HPDE6-E6E7 (cell line): ENCODE measurements around the gene PCDH12.

Source experiments
- DNase-seq: peaks from one replicate; pipeline ENCODE4 v3.0.0; 2011; ENCODE audit warnings: missing footprints; ENCODE audit errors: extremely low spot score

Gene PCDH12

DNA sequence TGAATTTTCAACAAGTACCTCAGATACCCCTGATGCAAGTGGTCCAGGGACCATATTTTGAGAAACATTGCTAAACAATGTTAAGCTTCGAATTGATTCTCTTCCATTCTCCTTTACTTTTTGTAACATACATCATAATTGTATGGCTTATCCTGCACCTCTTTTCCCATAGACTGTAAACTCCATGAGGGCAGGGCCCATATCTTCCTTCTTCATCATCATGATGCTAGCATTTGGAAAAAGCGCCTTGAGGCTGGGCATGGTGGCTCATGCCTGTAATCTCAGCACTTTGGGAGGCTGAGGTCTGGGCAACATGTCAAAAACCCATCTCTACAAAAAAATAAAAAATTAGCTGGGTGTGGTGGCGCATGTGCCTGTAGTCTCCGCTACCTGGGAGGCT is 48.8 kb downstream of the PCDH12 start:
- no peak for DNase-seq

DNA sequence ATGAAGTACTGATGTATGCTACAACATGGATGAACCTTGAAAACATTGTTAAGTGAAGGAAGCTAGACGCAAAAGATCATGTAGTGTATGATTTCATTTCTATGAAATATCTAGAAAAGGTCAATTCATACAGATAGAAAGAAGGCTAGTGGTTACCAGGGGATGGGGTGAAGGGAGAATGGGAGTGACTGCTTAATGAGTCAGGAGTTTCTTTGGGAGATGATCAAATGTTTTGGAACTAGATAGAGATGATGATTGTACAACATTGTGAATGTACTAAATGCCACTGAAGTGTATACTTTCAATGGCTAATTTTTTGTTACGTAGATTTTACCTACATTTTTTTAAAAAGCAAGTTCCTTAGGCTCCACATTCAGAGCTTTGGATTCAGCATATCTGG is 49.2 kb downstream of the PCDH12 start:
- no peak for DNase-seq

DNA sequence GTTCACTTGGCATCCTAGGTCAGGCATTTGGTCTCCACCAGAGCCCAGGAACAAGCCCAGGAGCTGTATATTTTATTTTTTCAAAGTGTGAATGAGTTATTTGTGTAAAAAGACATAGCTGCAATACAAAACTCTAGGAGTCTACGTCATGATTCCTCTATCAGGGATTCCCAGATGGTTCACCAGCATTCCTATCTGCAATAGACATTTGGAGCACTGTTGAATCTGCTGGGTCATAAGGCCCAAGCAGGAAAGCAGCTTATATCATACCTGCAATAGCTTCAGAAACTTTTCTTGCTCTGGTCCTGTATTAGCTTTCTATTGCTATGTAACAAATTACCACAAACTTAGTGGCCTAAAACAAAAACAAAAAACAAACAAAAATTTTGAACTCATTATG is 51.0 kb downstream of the PCDH12 start:
- no peak for DNase-seq

DNA sequence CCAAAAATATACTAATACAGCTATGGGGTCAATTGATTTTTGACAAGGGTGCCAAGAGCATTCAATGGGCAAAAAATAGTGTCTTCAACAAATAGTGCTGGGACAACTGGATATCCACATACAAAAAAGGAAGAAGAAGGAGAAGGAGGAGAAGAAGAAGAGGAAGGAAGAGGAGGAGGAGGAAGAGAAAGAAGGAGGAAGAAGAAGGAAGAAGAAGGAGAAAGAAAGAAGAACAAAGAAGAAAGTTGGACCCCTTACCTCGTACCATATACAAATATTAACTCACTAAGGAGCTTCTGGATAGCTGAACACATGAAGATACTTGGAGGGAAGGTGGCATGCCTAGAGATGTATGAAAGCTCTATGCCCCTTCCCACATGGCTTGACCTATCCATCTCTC is 51.5 kb downstream of the PCDH12 start:
- DNase-seq, result no peak

DNA sequence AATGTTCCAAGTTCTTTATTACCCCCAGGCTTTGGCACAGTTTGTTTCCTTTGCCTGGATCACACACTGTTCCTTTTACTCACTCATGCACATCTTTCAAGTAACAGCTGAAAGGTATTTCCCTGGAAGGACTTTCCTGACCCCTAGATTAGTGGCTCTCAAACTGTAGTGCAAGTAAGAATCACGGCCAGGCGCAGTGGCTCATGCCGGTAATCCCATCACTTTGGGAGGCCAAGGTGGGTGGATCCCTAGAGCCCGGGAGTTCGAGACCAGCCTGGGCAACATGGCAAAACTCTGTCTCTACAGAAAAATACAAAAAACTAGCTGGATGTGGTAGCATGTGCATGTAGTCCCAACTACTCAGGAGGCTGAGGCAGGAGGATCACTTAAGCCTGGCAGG is 53.5 kb downstream of the PCDH12 start:
- no peak for DNase-seq

DNA sequence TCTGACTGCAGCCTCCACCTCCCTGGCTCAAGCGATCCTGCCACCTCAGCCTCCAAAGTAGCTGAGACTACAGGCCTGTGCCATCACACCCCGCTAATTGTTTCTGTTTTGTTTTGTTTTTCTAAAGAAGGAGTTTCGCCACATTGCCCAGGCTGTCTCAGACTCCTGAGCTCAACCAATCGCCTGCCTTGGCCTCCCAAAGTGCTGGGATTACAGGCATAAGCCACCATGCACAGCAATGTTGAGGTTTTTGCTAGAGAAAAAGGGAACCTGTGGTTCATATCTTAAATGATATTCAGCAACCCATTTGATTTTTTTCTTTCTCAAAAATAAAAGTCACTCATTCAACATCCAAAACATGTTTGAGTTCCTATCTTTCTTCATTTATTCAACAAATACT is 54.7 kb downstream of the PCDH12 start:
- no peak for DNase-seq

DNA sequence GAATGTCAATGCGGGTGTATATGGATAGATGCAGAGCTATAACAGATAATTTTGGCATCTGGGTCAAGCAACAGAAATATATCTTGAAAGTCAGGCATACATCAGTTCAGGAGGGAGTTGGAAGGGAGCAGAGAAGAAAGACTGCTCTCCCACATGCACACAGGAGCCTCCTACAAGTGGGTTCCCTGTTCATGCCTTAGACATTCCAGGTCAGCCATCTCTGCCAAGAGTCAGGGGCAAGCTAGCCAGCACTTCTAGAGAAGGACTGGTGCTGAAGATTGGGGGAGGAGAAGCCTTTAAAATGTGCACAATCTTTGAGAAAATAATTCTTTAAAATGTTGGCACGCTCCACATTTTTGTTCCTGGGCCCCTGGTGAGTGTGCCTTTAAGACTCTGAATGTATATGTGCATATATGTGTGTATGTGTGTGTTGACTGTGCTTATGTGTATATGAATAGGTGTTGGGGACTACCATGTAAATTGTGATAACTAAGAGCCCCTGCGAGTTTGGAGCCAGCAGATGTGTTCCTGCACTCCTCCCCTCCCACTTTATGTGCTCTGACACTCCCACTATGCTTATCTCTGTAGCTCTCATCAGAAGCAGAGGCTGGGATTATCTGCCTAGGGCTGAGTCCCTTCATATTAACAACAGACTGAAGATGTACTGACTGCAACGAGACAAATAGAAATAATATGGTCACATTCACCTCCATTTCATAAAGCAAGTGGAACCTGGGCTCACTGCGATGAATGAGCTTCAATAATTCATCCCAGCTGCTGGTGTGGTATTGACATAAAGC is 55.8 kb downstream of the PCDH12 start:
- no peak for DNase-seq

DNA sequence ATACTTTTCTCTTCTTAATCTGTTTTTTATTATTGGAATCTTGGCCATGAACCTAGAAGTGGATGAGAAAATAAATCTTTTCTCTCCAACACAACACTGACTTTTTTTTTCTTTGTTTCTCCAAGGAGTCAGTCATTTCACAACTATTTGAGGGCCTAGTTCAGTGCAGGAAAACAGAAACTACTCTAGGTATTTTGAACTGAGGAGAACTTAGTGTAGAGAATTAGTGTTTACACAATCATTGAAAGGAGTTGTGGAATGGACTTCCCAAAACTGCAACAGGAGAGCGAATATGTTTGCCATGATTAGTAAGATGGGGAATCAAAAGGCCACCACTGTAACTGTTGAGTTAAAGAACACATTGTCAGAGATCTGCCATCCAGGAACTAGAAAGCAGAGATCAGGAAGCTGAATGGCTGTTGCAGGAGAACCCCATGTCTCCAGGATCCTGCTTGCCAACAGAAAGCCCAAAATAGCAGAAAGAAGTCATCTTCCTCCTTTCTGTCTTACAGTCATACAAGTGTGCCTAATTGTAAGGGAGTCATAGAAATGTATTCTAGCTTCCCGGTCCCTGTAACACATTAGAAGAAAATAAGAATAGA is 59.5 kb downstream of the PCDH12 start:
- no peak for DNase-seq

DNA sequence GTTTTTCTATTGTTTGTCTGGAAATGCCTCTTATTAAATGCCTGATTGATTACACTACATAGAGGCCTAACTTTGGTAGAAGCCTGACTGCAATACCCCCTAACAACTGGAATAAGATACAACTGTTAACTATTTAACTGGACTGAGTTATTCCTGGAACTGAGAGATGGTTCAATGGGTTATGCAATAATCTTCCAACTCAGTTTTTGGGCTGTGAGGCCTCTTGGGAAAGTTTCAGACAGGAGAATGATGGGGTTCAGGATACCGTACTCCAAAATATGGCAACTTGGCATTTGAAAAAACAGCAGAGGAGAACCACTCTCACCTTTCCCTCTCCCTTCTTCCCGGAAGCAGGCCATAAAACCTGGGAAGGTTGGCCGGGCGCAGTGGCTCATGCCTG is 60.6 kb downstream of the PCDH12 start:
- no peak for DNase-seq
